ENCODE measurements around the gene CALD1.

CALD1 gene

DNA sequence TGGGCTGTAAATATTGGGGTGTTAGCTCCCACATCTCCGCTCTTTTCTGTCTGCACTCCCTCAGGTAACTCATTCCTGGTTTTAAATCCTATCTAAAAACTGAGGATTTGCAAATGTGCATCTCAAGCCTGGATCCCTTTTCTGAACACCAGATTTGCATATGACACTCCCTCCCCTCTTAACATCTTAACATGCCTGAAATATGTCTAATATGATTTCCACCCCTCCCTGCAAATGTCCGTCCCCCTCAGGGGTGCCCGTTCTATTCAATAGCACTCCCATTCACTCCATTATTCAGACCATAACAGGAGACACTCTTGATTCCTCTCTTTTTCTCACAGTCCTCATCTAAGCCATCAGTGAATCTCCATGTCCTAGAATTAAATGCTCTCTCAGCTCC is 8.3 kb upstream of the CALD1 start:
- no peaks in the 10 kb centered on the region for H3K9me3 ChIP-seq
- H3K27me3 ChIP-seq: no peaks in the 10 kb centered on the region
- no peaks in the 10 kb centered on the region for H3K36me3 ChIP-seq
- TF ChIP-seq, protein P1, sequence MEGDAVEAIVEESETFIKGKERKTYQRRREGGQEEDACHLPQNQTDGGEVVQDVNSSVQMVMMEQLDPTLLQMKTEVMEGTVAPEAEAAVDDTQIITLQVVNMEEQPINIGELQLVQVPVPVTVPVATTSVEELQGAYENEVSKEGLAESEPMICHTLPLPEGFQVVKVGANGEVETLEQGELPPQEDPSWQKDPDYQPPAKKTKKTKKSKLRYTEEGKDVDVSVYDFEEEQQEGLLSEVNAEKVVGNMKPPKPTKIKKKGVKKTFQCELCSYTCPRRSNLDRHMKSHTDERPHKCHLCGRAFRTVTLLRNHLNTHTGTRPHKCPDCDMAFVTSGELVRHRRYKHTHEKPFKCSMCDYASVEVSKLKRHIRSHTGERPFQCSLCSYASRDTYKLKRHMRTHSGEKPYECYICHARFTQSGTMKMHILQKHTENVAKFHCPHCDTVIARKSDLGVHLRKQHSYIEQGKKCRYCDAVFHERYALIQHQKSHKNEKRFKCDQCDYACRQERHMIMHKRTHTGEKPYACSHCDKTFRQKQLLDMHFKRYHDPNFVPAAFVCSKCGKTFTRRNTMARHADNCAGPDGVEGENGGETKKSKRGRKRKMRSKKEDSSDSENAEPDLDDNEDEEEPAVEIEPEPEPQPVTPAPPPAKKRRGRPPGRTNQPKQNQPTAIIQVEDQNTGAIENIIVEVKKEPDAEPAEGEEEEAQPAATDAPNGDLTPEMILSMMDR (IDR thresholded peaks at IDR 0.05): no peak
- H3K27ac ChIP-seq: no peak overlapping the region
- no peaks in the 10 kb centered on the region for H3K4me1 ChIP-seq (ENCODE audit: control insufficient read depth in 1 of 2, insufficient read depth in 1 of 2, low read depth in 1 of 2, low read length in 1 of 2)
- H3K4me3 ChIP-seq (ENCODE audit: low read depth in 1 of 2, low read length in 1 of 2): no peak overlapping the region

DNA sequence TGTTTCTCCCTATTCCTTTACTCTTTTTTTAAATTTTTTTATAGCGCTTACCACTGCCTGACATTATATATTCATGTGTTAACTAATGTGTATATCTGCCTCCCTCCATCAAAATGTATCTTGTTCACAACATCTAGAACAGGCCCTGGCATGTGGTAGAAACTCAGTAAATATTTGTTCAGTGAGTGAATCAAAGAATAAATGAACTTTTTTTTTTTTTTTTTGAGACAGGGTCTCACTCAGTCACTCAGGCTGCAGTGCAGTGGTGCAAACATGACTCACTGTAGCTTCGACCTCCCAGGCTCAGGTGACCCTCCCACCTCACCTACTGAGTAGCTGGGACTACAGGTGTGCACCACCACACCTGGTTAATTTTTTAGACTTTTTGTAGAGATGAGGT is 7.5 kb upstream of the CALD1 start:
- no peak overlapping the region for H3K4me3 ChIP-seq (ENCODE audit: low read depth in 1 of 2, low read length in 1 of 2)
- H3K9me3 ChIP-seq: no peaks in the 10 kb centered on the region
- H3K27me3 ChIP-seq: no peaks in the 10 kb centered on the region
- no peaks in the 10 kb centered on the region for H3K36me3 ChIP-seq
- no peaks in the 10 kb centered on the region for H3K4me1 ChIP-seq (ENCODE audit: control insufficient read depth in 1 of 2, insufficient read depth in 1 of 2, low read depth in 1 of 2, low read length in 1 of 2)
- no peak overlapping the region for H3K27ac ChIP-seq
- TF ChIP-seq, protein P1 (IDR thresholded peaks at IDR 0.05): no peak

DNA sequence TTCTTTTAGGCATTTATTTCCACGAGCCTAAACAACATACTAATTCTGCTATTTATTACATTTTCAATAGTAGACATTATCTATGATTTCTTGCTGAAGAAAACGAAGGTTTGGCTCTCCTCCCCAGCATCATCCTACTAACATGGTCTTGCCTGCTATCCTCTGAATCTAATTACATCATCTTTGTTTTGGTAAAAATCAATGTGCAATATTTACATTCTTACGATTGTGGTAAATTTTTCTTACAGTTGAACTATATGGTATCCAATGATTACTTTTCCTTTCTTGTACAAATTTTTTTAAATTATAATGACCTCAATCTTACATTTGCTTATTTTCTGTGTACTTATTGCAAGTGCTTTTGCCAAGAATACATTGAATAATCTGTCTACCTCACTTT is 7.0 kb upstream of the CALD1 start:
- H3K27me3 ChIP-seq: no peaks in the 10 kb centered on the region
- H3K4me1 ChIP-seq (ENCODE audit: control insufficient read depth in 1 of 2, insufficient read depth in 1 of 2, low read depth in 1 of 2, low read length in 1 of 2): no peaks in the 10 kb centered on the region
- TF ChIP-seq, protein P1 (IDR thresholded peaks at IDR 0.05): no peak
- no peaks in the 10 kb centered on the region for H3K9me3 ChIP-seq
- no peaks in the 10 kb centered on the region for H3K36me3 ChIP-seq
- no peak overlapping the region for H3K4me3 ChIP-seq (ENCODE audit: low read depth in 1 of 2, low read length in 1 of 2)
- H3K27ac ChIP-seq: no peak overlapping the region

DNA sequence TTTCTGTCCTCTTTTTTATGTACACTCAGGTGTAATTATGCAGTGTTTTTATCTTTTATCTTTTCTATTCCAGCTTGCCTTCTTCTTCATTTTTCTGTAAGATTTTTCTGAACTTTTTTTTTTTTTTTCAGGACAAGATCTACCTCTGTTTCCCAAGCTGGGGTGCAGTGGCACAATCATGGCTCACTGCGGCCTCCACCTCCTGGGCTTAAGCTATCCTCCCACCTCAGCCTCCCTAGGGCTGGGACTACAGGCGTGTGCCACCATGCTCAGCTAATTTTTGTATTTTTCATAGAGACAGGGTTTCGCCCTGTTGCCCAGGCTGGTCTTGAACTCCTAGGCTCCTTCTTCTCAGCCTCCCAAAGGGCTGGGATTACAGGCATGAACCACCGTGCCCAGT is 6.3 kb upstream of the CALD1 start:
- Histone ChIP-seq H3K9me3 (no peaks in the 10 kb centered on the region), H3K4me1 (ENCODE audit: control insufficient read depth in 1 of 2, insufficient read depth in 1 of 2, low read depth in 1 of 2, low read length in 1 of 2) (no peaks in the 10 kb centered on the region), H3K27ac (no peak overlapping the region), H3K36me3 (no peaks in the 10 kb centered on the region), H3K27me3 (no peaks in the 10 kb centered on the region), H3K4me3 (ENCODE audit: low read depth in 1 of 2, low read length in 1 of 2) (no peak overlapping the region)
- TF ChIP-seq, protein P1 (IDR thresholded peaks at IDR 0.05): no peak

DNA sequence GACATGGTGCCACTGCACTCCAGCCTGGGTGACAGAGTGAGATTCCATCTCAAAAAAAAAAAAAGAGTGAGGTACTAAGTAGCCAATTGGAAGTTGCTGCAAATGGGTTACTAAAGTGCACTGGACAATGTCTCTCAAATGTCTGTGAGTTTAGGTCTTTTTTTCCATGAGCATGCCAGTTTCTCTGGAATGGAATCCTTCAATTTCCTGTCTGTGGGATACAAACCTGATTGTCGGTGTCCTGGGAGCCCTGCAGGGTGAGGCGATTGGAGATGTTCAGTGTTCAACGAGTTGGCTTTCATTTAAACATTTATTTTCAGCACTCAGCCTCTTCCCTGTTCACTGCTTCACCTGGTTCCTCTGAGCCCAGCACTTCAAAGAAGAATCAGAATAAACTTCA is 5.3 kb upstream of the CALD1 start:
- TF ChIP-seq, protein P1 (IDR thresholded peaks at IDR 0.05): no peak

DNA sequence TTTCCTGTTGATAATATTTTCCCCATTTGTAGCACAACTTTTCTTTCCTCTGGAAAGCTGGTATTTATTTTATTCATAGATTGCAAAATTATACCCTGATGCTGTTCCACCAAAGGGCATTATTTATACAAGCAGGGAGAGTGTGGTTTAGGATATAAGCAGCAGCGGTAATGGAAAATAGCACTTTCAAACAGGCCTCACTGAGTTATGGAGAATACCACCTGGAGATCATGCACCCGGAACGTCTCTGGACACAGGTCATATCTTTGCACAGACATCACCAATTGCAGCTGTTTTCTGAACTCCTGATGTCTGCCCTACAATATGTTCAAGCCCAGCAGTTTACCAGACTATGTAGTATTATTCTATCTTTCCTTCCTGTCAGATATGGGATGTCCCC is 2.0 kb upstream of the CALD1 start:
- no peaks in the 10 kb centered on the region for H3K4me1 ChIP-seq (ENCODE audit: control insufficient read depth in 1 of 2, insufficient read depth in 1 of 2, low read depth in 1 of 2, low read length in 1 of 2)
- no peaks in the 10 kb centered on the region for H3K36me3 ChIP-seq
- no peaks in the 10 kb centered on the region for H3K9me3 ChIP-seq
- TF ChIP-seq, protein P1 (IDR thresholded peaks at IDR 0.05): no peak
- H3K27ac ChIP-seq: no peak overlapping the region
- H3K27me3 ChIP-seq: peaks cover 23% of the 10 kb centered on the region
- H3K4me3 ChIP-seq (ENCODE audit: low read depth in 1 of 2, low read length in 1 of 2): no peak overlapping the region

More for the DNA sequence above, 5.3 kb upstream of the CALD1 start:
- H3K27me3 ChIP-seq: peaks cover 1% of the 10 kb centered on the region
- no peak overlapping the region for H3K4me3 ChIP-seq (ENCODE audit: low read depth in 1 of 2, low read length in 1 of 2)
- H3K36me3 ChIP-seq: no peaks in the 10 kb centered on the region
- H3K9me3 ChIP-seq: no peaks in the 10 kb centered on the region
- H3K27ac ChIP-seq: no peak overlapping the region
- no peaks in the 10 kb centered on the region for H3K4me1 ChIP-seq (ENCODE audit: control insufficient read depth in 1 of 2, insufficient read depth in 1 of 2, low read depth in 1 of 2, low read length in 1 of 2)

Measured in neutrophil (primary cell).